GM20000 (cell line): ENCODE results near the gene NKIRAS2.

Source experiments
- DNase-seq: peaks from one replicate; pipeline ENCODE4 v3.0.0; 2012; ENCODE audit warnings: low spot score
- CTCF ChIP-seq: IDR thresholded peaks from 2 replicates; pipeline ENCODE4 v1.5.1; 2012; ENCODE audit warnings: mild to moderate bottlenecking, control low read depth; ENCODE audit errors: extremely low read depth, missing control alignments

NKIRAS2 gene

DNA sequence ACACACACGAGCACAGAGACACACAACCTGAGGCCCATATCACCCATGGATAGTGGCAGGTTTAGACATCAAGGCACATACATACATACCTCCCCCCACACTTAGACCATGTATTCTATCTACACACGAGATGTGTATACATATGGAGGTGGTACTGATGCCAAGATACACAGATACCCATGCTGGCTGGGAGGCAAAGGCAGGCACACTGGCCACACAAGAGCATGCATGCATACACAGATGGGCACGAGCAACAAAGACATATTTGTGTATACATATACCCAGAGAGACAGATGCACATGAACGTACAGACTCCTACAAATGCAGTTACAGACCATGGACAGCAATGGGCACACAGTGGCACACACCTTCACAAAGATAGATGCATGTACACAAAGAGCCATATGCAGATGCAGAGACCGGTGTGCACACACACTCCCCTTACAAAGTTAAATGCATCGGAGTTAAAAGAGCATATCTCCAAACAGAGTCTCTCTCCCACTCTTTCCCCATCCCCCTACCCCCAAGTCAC, 32.5 kb downstream of the NKIRAS2 start:
- no peak for DNase-seq
- TF ChIP-seq CTCF = no peak

DNA sequence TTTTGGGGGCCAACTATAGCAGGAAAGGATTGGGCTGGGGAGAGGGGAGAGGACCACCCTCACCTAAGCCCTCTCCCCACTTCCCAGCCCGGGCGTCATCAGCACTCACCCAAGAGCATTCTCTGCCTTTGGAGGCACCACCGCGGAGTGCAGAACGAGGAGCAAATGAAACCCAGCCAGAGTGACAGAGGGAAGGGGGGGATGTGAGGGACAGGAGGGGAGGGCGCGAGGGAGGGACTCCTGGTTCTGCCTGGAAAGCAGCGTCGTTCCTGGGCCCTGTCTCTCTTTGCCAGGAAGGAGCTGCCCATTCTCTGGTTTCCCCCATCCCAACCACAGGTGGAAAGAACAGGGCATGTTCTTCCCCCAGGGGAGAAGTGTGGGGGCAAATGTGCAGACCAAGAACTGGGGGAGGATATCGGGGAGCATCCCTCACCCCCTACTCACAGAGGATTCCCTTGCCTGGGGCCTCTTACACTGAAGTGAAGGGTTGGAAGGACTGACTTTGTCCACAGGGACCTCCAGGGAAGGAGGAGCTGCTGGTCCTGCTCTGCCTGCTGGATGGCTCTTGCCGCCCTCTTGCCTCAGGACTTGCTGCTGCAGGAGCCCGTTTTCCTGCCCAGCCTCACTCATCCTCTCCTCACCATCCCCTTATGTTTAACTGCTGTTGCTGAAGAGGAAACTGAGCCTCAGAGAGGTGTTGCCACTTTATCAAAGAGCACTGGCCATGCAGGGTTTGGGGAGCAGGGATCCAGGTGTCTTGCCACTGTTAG, 34.0 kb downstream of the NKIRAS2 start:
- no peak for TF ChIP-seq CTCF
- no peak for DNase-seq

- DNase-seq = no peak
- TF ChIP-seq CTCF = no peak
These were observed 35.1 kb downstream of the NKIRAS2 start for GRCh38 chr17:42055027-42055426.

- TF ChIP-seq CTCF = no peak
These were observed 35.6 kb downstream of the NKIRAS2 start for GRCh38 chr17:42055496-42055895.

GRCh38 chr17:42056635-42057034, 36.7 kb downstream of the NKIRAS2 start:
- no peak for DNase-seq
- TF ChIP-seq CTCF = no peak

More at GRCh38 chr17:42055496-42055895, 35.6 kb downstream of the NKIRAS2 start:
- no peak for DNase-seq

DNA sequence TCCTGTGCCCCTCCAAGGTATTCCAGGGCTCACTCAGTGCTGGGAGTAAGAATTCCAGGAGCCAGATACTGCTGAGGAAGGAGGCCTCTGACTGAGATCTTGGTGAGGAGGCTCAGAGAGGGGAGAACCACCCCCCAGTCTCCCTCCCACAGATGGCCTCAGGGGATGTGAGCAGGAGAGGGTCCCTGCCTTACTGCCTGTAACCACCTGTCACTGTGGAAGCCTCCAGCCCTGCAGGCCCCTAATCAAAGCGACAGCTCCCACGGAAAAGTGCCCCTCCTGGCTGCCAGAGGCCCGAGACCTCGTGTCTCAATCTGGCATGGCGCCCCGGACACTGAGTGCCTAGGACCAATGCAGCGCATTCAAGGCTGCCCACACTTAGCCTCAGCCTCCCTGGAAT, 38.2 kb downstream of the NKIRAS2 start:
- no peak for DNase-seq

DNA sequence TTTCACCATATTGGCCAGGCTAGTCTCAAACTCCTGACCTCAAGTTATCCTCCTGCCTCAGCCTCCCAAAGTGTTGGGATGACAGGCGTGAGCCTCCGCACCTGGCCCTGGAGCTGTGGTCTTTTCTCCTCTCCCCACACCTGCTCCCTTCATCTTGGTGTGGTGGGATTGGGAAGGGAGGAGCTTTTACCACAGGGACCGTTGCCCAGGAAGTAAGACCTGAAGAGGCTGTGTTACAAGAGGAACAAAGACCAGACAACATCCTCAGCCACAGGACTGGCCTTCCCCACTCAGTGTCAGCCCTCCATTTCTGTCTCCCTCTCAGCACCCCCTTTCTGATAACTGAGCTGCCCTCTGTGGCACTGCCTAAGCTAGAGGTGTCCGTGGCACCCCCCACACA, 39.9 kb downstream of the NKIRAS2 start:
- TF ChIP-seq CTCF = no peak
- DNase-seq = no peak

More for the DNA sequence above, 38.2 kb downstream of the NKIRAS2 start:
- TF ChIP-seq CTCF = no peak
